Measurements from ENCODE around the gene ZNF484. TPM values are rescaled to one million over a fixed set of nuclear protein-coding genes. Genes with fewer than 3 reads are reported as not detected.
"Not testable (repeated sequence)": the region's sequence is repeated elsewhere in the genome, so short reads cannot be mapped to it uniquely, and the experiment has no call there.

Gene ZNF484
- total RNA-seq (10 to 100 TPM; 29.5 to 51.5 TPM), polyA plus RNA-seq (ENCODE audit: insufficient read length in 2 of 2) (10 to 100 TPM in 1 of 2 donors, 1 to 10 TPM in 1; 8.7 to 10.1 TPM)
- long read RNA-seq, donor 1, partial matches to known transcripts, result 0 of 1 reads
- long read RNA-seq, donor 1, other reads (novel, unspliced or antisense), result 0 of 1 reads
- long read RNA-seq, donor 2, partial matches to known transcripts, result 0 of 3 reads
- long read RNA-seq, donor 2, other reads (novel, unspliced or antisense), result 0 of 3 reads
- long read RNA-seq, donor 3, result 0 reads
- long read RNA-seq, donor 4, result 0 reads

DNA sequence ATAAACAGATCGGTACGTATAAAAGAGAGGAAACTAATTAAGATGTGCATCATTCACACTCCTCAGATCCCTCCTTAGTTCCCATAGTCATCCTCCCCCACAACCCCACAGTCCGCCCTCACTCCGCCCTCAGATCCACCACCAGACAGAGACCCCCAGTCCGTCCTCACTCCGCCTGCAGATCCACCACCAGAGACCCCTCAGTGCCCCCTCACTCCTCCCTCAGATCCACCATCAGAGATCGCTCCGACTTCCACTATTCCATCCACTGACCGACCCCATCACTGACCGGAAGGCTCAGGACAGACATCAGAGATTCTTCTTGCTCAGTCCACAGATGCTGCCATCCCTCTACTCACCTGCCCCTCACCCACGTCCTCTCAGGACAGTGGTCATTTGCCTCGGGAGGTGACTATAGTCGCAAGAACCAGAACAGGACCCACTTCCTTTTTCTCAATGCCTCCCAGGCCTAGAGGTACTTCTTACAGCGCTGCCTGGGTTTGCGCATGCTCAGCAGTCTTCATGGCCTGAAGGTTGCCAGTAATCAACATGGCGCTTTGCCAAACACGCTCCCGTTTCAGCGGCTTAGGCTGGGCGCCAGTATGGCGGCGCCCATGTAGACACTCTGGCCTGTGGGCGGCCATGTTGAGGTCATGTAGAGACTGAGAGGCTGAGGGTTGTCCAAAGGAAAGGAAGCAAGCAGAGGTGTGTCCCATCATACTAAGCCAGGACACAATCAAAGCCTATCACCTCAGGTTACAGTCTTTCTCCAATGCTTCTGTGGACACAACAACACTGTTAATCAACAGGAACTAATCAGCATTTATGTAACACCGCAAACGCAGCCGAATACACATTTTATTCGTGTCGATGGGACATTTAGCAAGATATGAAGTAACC lies at the start of gene ZNF484:
Gene ZNF484 (minus strand): TSS at position 508 of the 900 bp plus-strand sequence. CDS start 3,009 bp downstream, outside the sequence.
- Histone ChIP-seq H3K4me1 (ENCODE audit: control insufficient read depth, insufficient read depth, low read length) (peaks cover 3% of the 10 kb centered on the region), H3K4me3 (ENCODE audit: low read depth, low read length) (peak within 1 kb of the TSS; percentile 85), H3K36me3 (ENCODE audit: control insufficient read depth, insufficient read depth, low read length) (no peaks in the 10 kb centered on the region), H3K27ac (ENCODE audit: low read depth, low read length) (peak within 1 kb of the TSS; percentile 90), H3K9me3 (ENCODE audit: control insufficient read depth, insufficient read depth, low read length) (no peaks in the 10 kb centered on the region), H3K27me3 (ENCODE audit: control insufficient read depth, insufficient read depth, low read length) (no peaks in the 10 kb centered on the region)
- 10% methylated on average over 18 of the region's 28 CpGs for WGBS (ENCODE audit: insufficient coverage)
- DNase-seq (ENCODE audit: low read depth in 4 of 6, low spot score in 6 of 6), result peak; percentile 96 to 100 (median 99)

DNA sequence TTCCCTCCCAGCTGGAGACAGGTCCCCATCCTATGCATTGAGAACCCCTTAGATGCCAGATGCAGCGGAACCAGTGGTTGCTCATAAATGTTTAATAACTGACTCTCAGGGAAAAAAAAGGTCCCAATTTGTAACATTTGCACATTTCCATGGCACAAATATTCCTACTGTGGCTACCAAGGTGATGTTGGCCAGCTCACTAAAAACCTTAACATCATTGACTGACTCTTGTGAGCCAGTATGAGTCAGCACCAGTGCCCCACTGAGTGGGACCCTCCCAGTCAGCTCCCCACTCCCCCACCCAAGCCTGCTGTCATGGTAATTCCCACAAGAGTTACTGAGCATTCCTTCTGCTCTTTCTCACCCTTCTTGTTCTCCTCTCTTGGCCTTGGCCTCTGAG lies 42.6 kb upstream of the ZNF484 start:
- Histone ChIP-seq H3K36me3 (ENCODE audit: control insufficient read depth, insufficient read depth, low read length) (no peaks in the 10 kb centered on the region), H3K27me3 (ENCODE audit: control insufficient read depth, insufficient read depth, low read length) (no peaks in the 10 kb centered on the region), H3K4me1 (ENCODE audit: control insufficient read depth, insufficient read depth, low read length) (no peaks in the 10 kb centered on the region), H3K4me3 (ENCODE audit: low read depth, low read length) (no peak overlapping the region), H3K9me3 (ENCODE audit: control insufficient read depth, insufficient read depth, low read length) (no peaks in the 10 kb centered on the region), H3K27ac (ENCODE audit: low read depth, low read length) (no peak overlapping the region)
- WGBS (ENCODE audit: insufficient coverage), result 83% methylated on average over 1 of the region's 1 CpG
- no peak for DNase-seq (ENCODE audit: low read depth in 4 of 6, low spot score in 6 of 6)

DNA sequence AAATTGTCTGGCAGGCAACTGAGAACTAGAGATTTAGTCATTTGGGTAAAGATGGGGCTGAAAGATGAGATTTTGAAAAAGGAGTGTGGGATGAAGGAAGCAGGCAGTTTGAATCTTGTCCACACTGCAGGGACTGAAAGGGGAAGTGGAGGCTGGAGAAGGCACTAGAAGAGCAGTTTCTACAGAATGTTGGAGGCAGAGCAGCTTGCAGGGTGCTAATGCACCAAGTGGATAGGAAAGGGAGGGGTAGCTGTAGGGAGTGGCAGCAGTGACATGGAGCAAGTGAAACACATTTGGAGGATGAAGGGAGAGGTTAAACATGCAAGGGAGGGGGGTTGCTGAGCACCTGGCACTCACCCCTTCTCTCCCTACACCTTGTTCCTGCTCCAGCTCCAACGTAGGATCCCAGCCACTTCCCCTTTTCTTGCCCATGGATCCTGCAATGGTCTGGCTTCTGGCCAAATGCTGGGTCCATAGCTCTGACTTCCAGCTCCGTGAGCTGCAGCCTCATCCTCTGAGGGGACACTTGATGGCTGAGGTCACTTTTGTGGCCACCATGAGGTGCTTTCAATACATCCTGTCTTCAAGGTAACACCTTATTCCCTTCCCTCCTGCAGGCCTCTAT lies 39.5 kb upstream of the ZNF484 start:
- no peak for DNase-seq (ENCODE audit: low read depth in 4 of 6, low spot score in 6 of 6)
- 54% methylated on average over 2 of the region's 2 CpGs for WGBS (ENCODE audit: insufficient coverage)

GRCh38 chr9:92911511-92912475 lies 34.0 kb upstream of the ZNF484 start:
- no peaks in the 10 kb centered on the region for H3K36me3 ChIP-seq (ENCODE audit: control insufficient read depth, insufficient read depth, low read length)
- no peaks in the 10 kb centered on the region for H3K9me3 ChIP-seq (ENCODE audit: control insufficient read depth, insufficient read depth, low read length)
- 39% methylated on average over 8 of the region's 11 CpGs for WGBS (ENCODE audit: insufficient coverage)
- peak in 2 of 6 donors; percentile 3 to 38 for DNase-seq (ENCODE audit: low read depth in 4 of 6, low spot score in 6 of 6)
- H3K4me1 ChIP-seq (ENCODE audit: control insufficient read depth, insufficient read depth, low read length), result peaks cover 13% of the 10 kb centered on the region
- H3K4me3 ChIP-seq (ENCODE audit: low read depth, low read length), result no peak overlapping the region
- H3K27me3 ChIP-seq (ENCODE audit: control insufficient read depth, insufficient read depth, low read length), result peaks cover 3% of the 10 kb centered on the region
- peak overlapping the region; percentile 21 for H3K27ac ChIP-seq (ENCODE audit: low read depth, low read length)

More for the DNA sequence above, 39.5 kb upstream of the ZNF484 start:
- no peaks in the 10 kb centered on the region for H3K36me3 ChIP-seq (ENCODE audit: control insufficient read depth, insufficient read depth, low read length)
- no peaks in the 10 kb centered on the region for H3K9me3 ChIP-seq (ENCODE audit: control insufficient read depth, insufficient read depth, low read length)
- H3K4me3 ChIP-seq (ENCODE audit: low read depth, low read length), result no peak overlapping the region
- H3K27me3 ChIP-seq (ENCODE audit: control insufficient read depth, insufficient read depth, low read length), result peaks cover 3% of the 10 kb centered on the region
- peaks cover 12% of the 10 kb centered on the region for H3K4me1 ChIP-seq (ENCODE audit: control insufficient read depth, insufficient read depth, low read length)
- no peak overlapping the region for H3K27ac ChIP-seq (ENCODE audit: low read depth, low read length)

DNA sequence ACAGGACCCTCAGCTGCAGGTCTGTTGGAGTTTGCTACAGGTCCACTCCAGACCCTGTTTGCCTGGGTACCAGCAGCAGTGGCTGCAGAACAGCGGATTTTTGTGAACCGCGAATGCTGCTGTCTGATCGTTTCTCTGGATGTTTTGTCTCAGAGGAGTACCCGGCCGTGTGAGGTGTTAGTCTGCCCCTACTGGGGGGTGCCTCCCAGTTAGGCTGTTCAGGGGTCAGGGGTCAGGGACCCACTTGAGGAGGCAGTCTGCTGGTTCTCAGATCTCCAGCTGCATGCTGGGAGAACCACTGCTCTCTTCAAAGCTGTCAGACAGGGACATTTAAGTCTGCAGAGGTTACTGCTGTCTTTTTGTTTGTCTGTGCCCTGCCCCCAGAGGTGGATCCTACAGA lies 27.3 kb upstream of the ZNF484 start:
- not testable (repeated sequence) for H3K4me3 ChIP-seq (ENCODE audit: low read depth, low read length); H3K9me3 ChIP-seq (ENCODE audit: control insufficient read depth, insufficient read depth, low read length); H3K27ac ChIP-seq (ENCODE audit: low read depth, low read length); H3K4me1 ChIP-seq (ENCODE audit: control insufficient read depth, insufficient read depth, low read length); H3K27me3 ChIP-seq (ENCODE audit: control insufficient read depth, insufficient read depth, low read length); H3K36me3 ChIP-seq (ENCODE audit: control insufficient read depth, insufficient read depth, low read length); DNase-seq (ENCODE audit: low read depth in 4 of 6, low spot score in 6 of 6)
- no CpG with 5 or more reads among the region's 6 CpGs for WGBS (ENCODE audit: insufficient coverage)

GRCh38 chr9:92897323-92897722 lies 19.5 kb upstream of the ZNF484 start:
- WGBS (ENCODE audit: insufficient coverage), result 97% methylated on average over 2 of the region's 3 CpGs
- DNase-seq (ENCODE audit: low read depth in 4 of 6, low spot score in 6 of 6), result no peak
- Histone ChIP-seq H3K4me1 (ENCODE audit: control insufficient read depth, insufficient read depth, low read length) (no peaks in the 10 kb centered on the region), H3K4me3 (ENCODE audit: low read depth, low read length) (no peak overlapping the region), H3K27ac (ENCODE audit: low read depth, low read length) (no peak overlapping the region), H3K36me3 (ENCODE audit: control insufficient read depth, insufficient read depth, low read length) (no peaks in the 10 kb centered on the region), H3K27me3 (ENCODE audit: control insufficient read depth, insufficient read depth, low read length) (no peaks in the 10 kb centered on the region), H3K9me3 (ENCODE audit: control insufficient read depth, insufficient read depth, low read length) (no peaks in the 10 kb centered on the region)

DNA sequence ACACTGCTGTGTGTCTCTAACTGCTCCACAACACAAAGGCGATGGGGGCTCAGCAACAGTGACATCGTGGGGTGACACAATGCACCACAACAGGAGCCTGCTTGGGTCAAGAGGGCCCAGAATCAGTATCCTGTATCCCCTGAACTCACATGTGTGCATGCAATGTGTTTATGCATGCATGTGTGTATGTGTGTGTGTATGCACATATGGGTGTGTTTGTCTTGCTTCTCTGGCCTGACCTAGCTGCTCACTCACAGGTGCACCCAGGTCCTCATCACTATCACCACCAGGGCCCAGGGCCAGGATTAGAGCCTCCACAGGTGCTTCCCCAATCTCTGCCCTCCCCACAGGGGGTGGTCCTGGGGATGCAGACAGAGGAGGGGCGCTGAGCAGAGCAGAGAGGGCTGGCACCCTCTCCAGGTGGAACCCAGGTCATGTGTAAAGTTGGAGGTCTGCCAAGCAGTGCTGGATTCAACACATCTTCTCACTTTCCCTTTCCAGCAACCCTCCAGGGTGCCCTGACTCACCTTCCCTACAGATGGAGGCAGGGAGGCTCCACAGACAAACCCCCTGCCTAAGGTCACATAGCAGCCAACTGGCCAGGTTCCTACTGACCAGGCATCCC lies 18.1 kb upstream of the ZNF484 start:
- no peaks in the 10 kb centered on the region for H3K4me1 ChIP-seq (ENCODE audit: control insufficient read depth, insufficient read depth, low read length)
- H3K36me3 ChIP-seq (ENCODE audit: control insufficient read depth, insufficient read depth, low read length), result no peaks in the 10 kb centered on the region
- no peak for DNase-seq (ENCODE audit: low read depth in 4 of 6, low spot score in 6 of 6)
- no peak overlapping the region for H3K4me3 ChIP-seq (ENCODE audit: low read depth, low read length)
- no peaks in the 10 kb centered on the region for H3K9me3 ChIP-seq (ENCODE audit: control insufficient read depth, insufficient read depth, low read length)
- H3K27ac ChIP-seq (ENCODE audit: low read depth, low read length), result no peak overlapping the region
- H3K27me3 ChIP-seq (ENCODE audit: control insufficient read depth, insufficient read depth, low read length), result no peaks in the 10 kb centered on the region
- WGBS (ENCODE audit: insufficient coverage), result no CpG with 5 or more reads among the region's 3 CpGs

GRCh38 chr9:92894711-92895362 lies 17.0 kb upstream of the ZNF484 start:
- DNase-seq (ENCODE audit: low read depth in 4 of 6, low spot score in 6 of 6), result no peak
- H3K36me3 ChIP-seq (ENCODE audit: control insufficient read depth, insufficient read depth, low read length), result no peaks in the 10 kb centered on the region
- no peaks in the 10 kb centered on the region for H3K4me1 ChIP-seq (ENCODE audit: control insufficient read depth, insufficient read depth, low read length)
- H3K27me3 ChIP-seq (ENCODE audit: control insufficient read depth, insufficient read depth, low read length), result no peaks in the 10 kb centered on the region
- H3K27ac ChIP-seq (ENCODE audit: low read depth, low read length), result no peak overlapping the region
- WGBS (ENCODE audit: insufficient coverage), result 75% methylated on average over 5 of the region's 6 CpGs
- H3K9me3 ChIP-seq (ENCODE audit: control insufficient read depth, insufficient read depth, low read length), result no peaks in the 10 kb centered on the region
- H3K4me3 ChIP-seq (ENCODE audit: low read depth, low read length), result no peak overlapping the region

All from spinal cord (tissue), 10 donors.